ENCODE results near the gene EGFL6. TPM values are rescaled to one million over a fixed set of nuclear protein-coding genes. Genes with fewer than 3 reads are reported as not detected.

The EGFL6 gene
- total and polyA plus RNA-seq, 8 donors, result 25.9 to 88.3 (median 63.1) TPM

- ATAC-seq (no peak), DNase-seq (no peak)
- intact Hi-C loops (cut with DNase I), result no loop called here
Measured at GRCh38 chrX:13681595-13681994, 112.2 kb downstream of the EGFL6 start.

More at GRCh38 chrX:13681595-13681994, 112.2 kb downstream of the EGFL6 start:
- H3K27me3 ChIP-seq, result no peaks in the 10 kb centered on the region
- no peaks in the 10 kb centered on the region for H3K4me1 ChIP-seq
- H3K4me3 ChIP-seq, result no peak overlapping the region
- no peaks in the 10 kb centered on the region for H3K9me3 ChIP-seq
- TF ChIP-seq CTCF (IDR thresholded peaks at IDR 0.05), result no peak
- no peaks in the 10 kb centered on the region for H3K36me3 ChIP-seq
- H3K27ac ChIP-seq, result no peak overlapping the region

Small RNA genes within 50 kb of the gene (microRNA-seq; reads per million reads assigned to microRNA genes)
- 0 reads per million in 2 donors for gene MIR6086

Other genes starting within 250 kb of the EGFL6 start
- not detected for gene ATXN3L, start 249.5 kb upstream of the EGFL6 start, total RNA-seq
- gene ATXN3L, start 249.5 kb upstream of the EGFL6 start, polyA plus RNA-seq (ENCODE audit: insufficient read length in 6 of 6), result not detected
- gene TCEANC, start 83.5 kb downstream of the EGFL6 start, total RNA-seq, result 1 to 10 TPM; 3.1 to 3.5 TPM
- gene TCEANC, start 83.5 kb downstream of the EGFL6 start, polyA plus RNA-seq (ENCODE audit: insufficient read length in 6 of 6), result 1 to 10 TPM; 6.3 to 7.1 (median 6.7) TPM
- 10 to 100 TPM; 30.4 to 32.4 TPM for gene RAB9A, start 119.5 kb downstream of the EGFL6 start, total RNA-seq
- gene RAB9A, start 119.5 kb downstream of the EGFL6 start, polyA plus RNA-seq (ENCODE audit: insufficient read length in 6 of 6), result 10 to 100 TPM; 22.5 to 24.8 (median 23.7) TPM
- 10 to 100 TPM; 13.2 to 20.7 TPM for gene TRAPPC2, start 165.0 kb downstream of the EGFL6 start, total RNA-seq
- gene TRAPPC2, start 165.0 kb downstream of the EGFL6 start, polyA plus RNA-seq (ENCODE audit: insufficient read length in 6 of 6), result 10 to 100 TPM; 15.8 to 25.5 (median 20.9) TPM
- gene OFD1, start 165.1 kb downstream of the EGFL6 start, total RNA-seq, result 10 to 100 TPM; 19.1 to 24.4 TPM
- gene OFD1, start 165.1 kb downstream of the EGFL6 start, polyA plus RNA-seq (ENCODE audit: insufficient read length in 6 of 6), result 10 to 100 TPM; 55.1 to 79.1 (median 60.8) TPM
- gene GPM6B, start 247.5 kb downstream of the EGFL6 start, total RNA-seq, result 10 to 100 TPM in 1 of 2 donors, 1 to 10 TPM in 1; 7.0 to 17.9 TPM
- 10 to 100 TPM; 31.0 to 37.2 (median 31.9) TPM for gene GPM6B, start 247.5 kb downstream of the EGFL6 start, polyA plus RNA-seq (ENCODE audit: insufficient read length in 6 of 6)